B cell (primary cell): ENCODE data around the gene PNPLA3. TPM values are rescaled to one million over a fixed set of nuclear protein-coding genes. Genes with fewer than 3 reads are reported as not detected.
"Not testable (repeated sequence)": the region's sequence is repeated elsewhere in the genome, so short reads cannot be mapped to it uniquely, and the experiment has no call there.

Source experiments
- ATAC-seq: fragments of 200-7000 bp; cut with Tn5 transposase; one replicate; pipeline ENCODE4 v1.10.0; 2021; ENCODE audit warnings: low read depth, mild to moderate bottlenecking, moderate number of reproducible peaks, moderate library complexity
- CTCF ChIA-PET: fragments of 350-600 bp; sonication (Branson Sonifier 250); formaldehyde crosslinking; loops from one replicate; lab custom pipeline; 2021; ENCODE audit warnings: antibody characterized with exemption, inconsistent platforms; lab: Charles Lee
- POLR2A ChIA-PET: fragments of 350-600 bp; sonication (Branson Sonifier 250); formaldehyde crosslinking; loops from one replicate; lab custom pipeline; 2021; ENCODE audit warnings: antibody characterized with exemption; lab: Charles Lee
- DNase-seq: peaks from one replicate; pipeline ENCODE4 v3.0.0; 2013
- H2AFZ ChIP-seq: 2 replicates; pipeline ENCODE4 v1.6.1; 2012; ENCODE audit warnings: mild to moderate bottlenecking, low read depth, low read length; ENCODE audit not compliant: insufficient read depth, poor library complexity, severe bottlenecking
- H3K27ac ChIP-seq, 2 donors: 1 replicate in 1 of 2; 2 replicates in 1 of 2; pipeline ENCODE4 v1.5.1; 2012 to 2013; ENCODE audit warnings: low read length in 2 of 2, mild to moderate bottlenecking in 2 of 2, moderate library complexity in 1 of 2
- H3K27me3 ChIP-seq, 4 experiments: fragments of 200-600 bp in 1 of 4; sonication (generic) in 1 of 4; replicated peaks in 1 of 4; 1 replicate in 2 of 4; 2 replicates in 2 of 4; pipeline versions ENCODE4 v1.6.1 to v1.7.0; 2013 to 2016; ENCODE audit warnings: low read length in 3 of 4, mild to moderate bottlenecking in 2 of 4, mixed read lengths in 1 of 4, moderate library complexity in 1 of 4; ENCODE audit not compliant: insufficient read depth in 4 of 4, control insufficient read depth in 3 of 4; ENCODE audit errors: control extremely low read depth in 1 of 4
- H3K36me3 ChIP-seq, 2 experiments: replicated peaks in 1 of 2; 1 replicate in 1 of 2; 2 replicates in 1 of 2; pipeline versions ENCODE4 v1.6.1 to v1.7.1; 2013; ENCODE audit warnings: low read length in 1 of 2; ENCODE audit not compliant: insufficient read depth in 2 of 2, control insufficient read depth in 1 of 2; ENCODE audit errors: control extremely low read depth in 1 of 2, extremely low read depth in 1 of 2
- H3K4me1 ChIP-seq, 2 donors: fragments of 200-600 bp in 1 of 2; sonication (generic) in 1 of 2; 1 replicate in 1 of 2; 2 replicates in 1 of 2; pipeline versions ENCODE4 v1.5.1 to v1.6.1; 2013 to 2017; ENCODE audit warnings: low read length in 2 of 2; ENCODE audit not compliant: control insufficient read depth in 2 of 2, insufficient read depth in 2 of 2
- H3K4me2 ChIP-seq: replicated peaks from 2 replicates; pipeline ENCODE3; 2012; ENCODE audit warnings: mild to moderate bottlenecking, low read depth, low read length; ENCODE audit not compliant: poor library complexity, severe bottlenecking
- H3K4me3 ChIP-seq, 5 experiments: fragments of 200-600 bp in 1 of 5; sonication (generic) in 1 of 5; 1 replicate in 3 of 5; 2 replicates in 2 of 5; pipeline versions ENCODE4 v1.5.1 to v1.7.0; 2011 to 2016; ENCODE audit warnings: low read length in 4 of 5, mild to moderate bottlenecking in 4 of 5, low read depth in 2 of 5, control low read depth in 1 of 5, moderate library complexity in 1 of 5; ENCODE audit not compliant: insufficient read depth in 1 of 5; ENCODE audit errors: control extremely low read depth in 1 of 5, extremely low read depth in 1 of 5
- H3K79me2 ChIP-seq: fragments of 200-600 bp; sonication (generic); one replicate; pipeline ENCODE4 v1.6.0; 2016; ENCODE audit warnings: low read length; ENCODE audit not compliant: control insufficient read depth, insufficient read depth
- H3K9ac ChIP-seq: fragments of 200-600 bp; sonication (generic); 2 replicates; pipeline ENCODE4 v1.6.1; 2017; ENCODE audit warnings: mild to moderate bottlenecking, low read length, moderate library complexity
- H3K9me3 ChIP-seq, 3 donors: one replicate each; pipeline versions ENCODE4 v1.6.1 to v1.7.1; 2013; ENCODE audit warnings: low read length in 2 of 3; ENCODE audit not compliant: control insufficient read depth in 2 of 3, insufficient read depth in 1 of 3; ENCODE audit errors: control extremely low read depth in 1 of 3
- H4K20me1 ChIP-seq: 2 replicates; pipeline ENCODE4 v1.6.0; 2012; ENCODE audit warnings: mild to moderate bottlenecking, low read length; ENCODE audit not compliant: insufficient read depth, control insufficient read depth, poor library complexity, severe bottlenecking
- H3K27ac Mint-ChIP-seq: one replicate; pipeline ENCODE4 v1.8.0; 2021; ENCODE audit warnings: mixed read lengths
- H3K27me3 Mint-ChIP-seq: one replicate; pipeline ENCODE4 v1.8.0; 2021; ENCODE audit warnings: mixed read lengths
- H3K4me1 Mint-ChIP-seq: one replicate; pipeline ENCODE4 v1.8.0; 2021; ENCODE audit warnings: mixed read lengths
- H3K4me3 Mint-ChIP-seq: one replicate; pipeline ENCODE4 v1.8.0; 2021; ENCODE audit warnings: mixed read lengths
- H3K9me3 Mint-ChIP-seq: one replicate; pipeline ENCODE4 v1.8.0; 2022; ENCODE audit warnings: mixed read lengths; ENCODE audit not compliant: insufficient read depth
- EZH2 ChIP-seq: IDR thresholded peaks from 2 replicates; pipeline ENCODE4 v1.6.1; 2012; ENCODE audit warnings: borderline replicate concordance, low read depth, mild to moderate bottlenecking, moderate library complexity, low read length; ENCODE audit not compliant: insufficient read depth, poor library complexity, severe bottlenecking
- WGBS: methylation state at CpG from one replicate; pipeline ENCODE4 v1.1.5; 2013; ENCODE audit warnings: missing lambda C conversion rate; ENCODE audit not compliant: insufficient coverage; 5-methylcytosine and 5-hydroxymethylcytosine counted together
- intact Hi-C: fragments of 100-400 bp; cut with micrococcal nuclease; formaldehyde crosslinking; loops from one replicate; pipeline ENCODE4 v1.10.0; 2022
- polyA plus RNA-seq: library from polyadenylated mRNA; depleted of rRNA; stranded (reverse); fragments of >200 nt; gene quantifications from 2 replicates; pipeline ENCODE4 v1.2.3, GENCODE V29; 2012
- total RNA-seq, 2 donors: library from RNA; stranded (reverse); fragments of 120-200 nt in 1 of 2; gene quantifications; 1 replicate in 1 of 2; 2 replicates in 1 of 2; pipeline versions ENCODE4 v1.2.3 to v1.2.4, GENCODE V29; 2013 to 2022
- TF ChIP-seq, protein P1 (sequence below): fragments of 200-600 bp; IDR thresholded peaks from one replicate; pipeline ENCODE4 v1.8.0; 2022; ENCODE audit warnings: antibody characterized with exemption, mild to moderate bottlenecking

The PNPLA3 gene
- total and polyA plus RNA-seq, 2 donors (not counting 1 experiment from before 2014, with no cell fraction given), result 0.15 TPM; not detected in 1

GRCh38 chr22:43901976-43902643 is 21.5 kb upstream of the PNPLA3 start:
- no peak overlapping the region for H3K4me2 ChIP-seq
- no peaks in the 10 kb centered on the region for H3K36me3 ChIP-seq
- no peak overlapping the region for H2AFZ ChIP-seq
- POLR2A ChIA-PET, result no interaction called here
- peaks cover 0 to 3% (median 0%) of the 10 kb centered on the region in 4 experiments for H3K27me3 ChIP-seq
- H3K4me3 Mint-ChIP-seq, result no peak overlapping the region
- DNase-seq (no peak), ATAC-seq (no peak)
- no peak overlapping the region for H3K27ac Mint-ChIP-seq
- TF ChIP-seq, protein P1, sequence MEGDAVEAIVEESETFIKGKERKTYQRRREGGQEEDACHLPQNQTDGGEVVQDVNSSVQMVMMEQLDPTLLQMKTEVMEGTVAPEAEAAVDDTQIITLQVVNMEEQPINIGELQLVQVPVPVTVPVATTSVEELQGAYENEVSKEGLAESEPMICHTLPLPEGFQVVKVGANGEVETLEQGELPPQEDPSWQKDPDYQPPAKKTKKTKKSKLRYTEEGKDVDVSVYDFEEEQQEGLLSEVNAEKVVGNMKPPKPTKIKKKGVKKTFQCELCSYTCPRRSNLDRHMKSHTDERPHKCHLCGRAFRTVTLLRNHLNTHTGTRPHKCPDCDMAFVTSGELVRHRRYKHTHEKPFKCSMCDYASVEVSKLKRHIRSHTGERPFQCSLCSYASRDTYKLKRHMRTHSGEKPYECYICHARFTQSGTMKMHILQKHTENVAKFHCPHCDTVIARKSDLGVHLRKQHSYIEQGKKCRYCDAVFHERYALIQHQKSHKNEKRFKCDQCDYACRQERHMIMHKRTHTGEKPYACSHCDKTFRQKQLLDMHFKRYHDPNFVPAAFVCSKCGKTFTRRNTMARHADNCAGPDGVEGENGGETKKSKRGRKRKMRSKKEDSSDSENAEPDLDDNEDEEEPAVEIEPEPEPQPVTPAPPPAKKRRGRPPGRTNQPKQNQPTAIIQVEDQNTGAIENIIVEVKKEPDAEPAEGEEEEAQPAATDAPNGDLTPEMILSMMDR, result no peak
- no peak for TF ChIP-seq EZH2
- 80% methylated on average over 4 of the region's 5 CpGs for WGBS
- H3K4me1 ChIP-seq, result no peaks in the 10 kb centered on the region
- no peaks in the 10 kb centered on the region for H4K20me1 ChIP-seq
- H3K27me3 Mint-ChIP-seq, result peaks cover 29% of the 10 kb centered on the region
- no peaks in the 10 kb centered on the region for H3K4me1 Mint-ChIP-seq
- no peak overlapping the region for H3K9ac ChIP-seq
- CTCF ChIA-PET, result no interaction called here
- H3K9me3 ChIP-seq, result no peaks in the 10 kb centered on the region
- no peak overlapping the region for H3K27ac ChIP-seq
- intact Hi-C loops, result no loop called here
- H3K9me3 Mint-ChIP-seq, result no peaks in the 10 kb centered on the region
- no peak overlapping the region for H3K4me3 ChIP-seq
- no peaks in the 10 kb centered on the region for H3K79me2 ChIP-seq

DNA sequence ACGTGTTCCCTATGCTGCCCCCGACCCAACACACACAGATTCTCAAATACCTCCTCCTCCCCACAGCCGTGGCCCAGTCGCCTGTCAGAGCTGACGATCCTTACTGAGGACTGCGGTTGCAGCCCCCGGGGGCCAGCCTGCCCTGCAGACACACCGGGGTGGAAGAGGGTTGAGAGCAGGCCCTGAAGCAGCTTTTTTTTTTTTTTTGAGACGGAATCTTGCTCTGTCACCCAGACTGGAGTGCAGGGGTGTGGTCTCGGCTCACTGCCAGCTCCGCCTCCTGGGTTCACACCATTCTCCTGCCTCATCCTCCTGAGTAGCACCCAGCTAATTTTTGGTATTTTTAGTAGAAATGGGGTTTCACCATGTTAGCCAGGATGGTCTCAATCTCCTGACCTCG is 20.6 kb upstream of the PNPLA3 start:
- intact Hi-C loops, result not testable (repeated sequence)
- 88% methylated on average over 5 of the region's 12 CpGs for WGBS

More for the DNA sequence above, 20.6 kb upstream of the PNPLA3 start:
- H3K79me2 ChIP-seq, H3K4me1 Mint-ChIP-seq, H3K4me1 ChIP-seq, CTCF ChIA-PET, ATAC-seq, H3K9me3 Mint-ChIP-seq, H3K4me3 Mint-ChIP-seq, H2AFZ ChIP-seq, H3K27me3 ChIP-seq, DNase-seq, H3K36me3 ChIP-seq, H3K4me2 ChIP-seq, H3K9ac ChIP-seq, POLR2A ChIA-PET, H4K20me1 ChIP-seq, H3K4me3 ChIP-seq, H3K9me3 ChIP-seq, H3K27ac ChIP-seq: not testable (repeated sequence)
- H3K27me3 Mint-ChIP-seq, result peaks cover 33% of the 10 kb centered on the region
- H3K27ac Mint-ChIP-seq, result peak overlapping the region; percentile 32
